HG03442 (cell line): ENCODE measurements around the gene ZSWIM6.

Experiments used
- ATAC-seq: cut with Tn5 transposase; IDR thresholded peaks from one replicate; pipeline ENCODE4 v1.9.1; 2021; ENCODE audit warnings: mild to moderate bottlenecking, moderate library complexity; ENCODE audit not compliant: unreplicated experiment

ZSWIM6 gene

DNA sequence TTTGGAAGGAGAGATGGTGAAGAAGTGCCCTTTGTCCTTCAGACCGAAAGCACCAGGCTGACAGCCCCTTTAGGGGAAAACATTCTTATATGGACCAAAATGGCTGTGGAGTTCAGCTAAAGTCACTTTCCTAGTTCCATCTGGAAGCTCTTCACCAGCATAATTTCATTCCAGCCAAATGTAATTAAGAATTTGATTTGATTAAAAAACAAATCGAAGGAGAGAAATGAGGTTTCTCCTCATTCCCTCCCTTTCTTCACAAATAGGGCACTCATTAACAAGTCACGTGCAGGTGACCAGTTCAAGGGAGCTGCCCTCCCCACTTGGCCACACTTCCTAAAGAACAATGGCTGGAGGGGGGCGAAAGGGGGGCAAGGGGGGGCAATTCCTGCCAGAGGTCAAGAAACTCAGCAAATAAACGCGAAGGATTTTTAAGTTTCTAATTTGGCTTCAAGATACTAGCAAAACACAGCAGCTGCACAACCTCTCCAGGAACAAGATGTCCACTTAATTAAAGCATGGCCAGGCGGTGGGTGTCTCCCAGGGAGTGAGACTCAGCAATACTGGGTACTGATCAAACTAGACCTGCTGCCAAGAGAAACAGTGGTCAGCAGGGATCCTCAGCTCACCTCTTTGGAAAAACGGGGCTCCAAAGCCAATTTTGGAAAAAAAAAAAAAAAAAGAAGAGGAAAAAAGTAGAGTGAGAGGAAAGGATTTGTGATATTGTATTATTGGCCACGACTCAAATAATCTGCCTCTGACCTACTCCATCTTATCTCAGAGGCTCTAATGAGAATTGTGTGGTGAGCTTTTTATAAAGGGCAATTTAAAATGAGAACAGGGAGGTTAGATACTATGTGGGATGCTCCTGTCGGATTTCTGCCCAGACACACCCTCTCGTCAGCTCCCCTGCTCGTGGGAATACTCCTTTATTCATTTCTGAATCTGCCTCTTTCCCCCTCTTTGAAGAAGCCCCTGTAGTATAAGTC, 254.3 kb downstream of the ZSWIM6 start:
- no peak for ATAC-seq

DNA sequence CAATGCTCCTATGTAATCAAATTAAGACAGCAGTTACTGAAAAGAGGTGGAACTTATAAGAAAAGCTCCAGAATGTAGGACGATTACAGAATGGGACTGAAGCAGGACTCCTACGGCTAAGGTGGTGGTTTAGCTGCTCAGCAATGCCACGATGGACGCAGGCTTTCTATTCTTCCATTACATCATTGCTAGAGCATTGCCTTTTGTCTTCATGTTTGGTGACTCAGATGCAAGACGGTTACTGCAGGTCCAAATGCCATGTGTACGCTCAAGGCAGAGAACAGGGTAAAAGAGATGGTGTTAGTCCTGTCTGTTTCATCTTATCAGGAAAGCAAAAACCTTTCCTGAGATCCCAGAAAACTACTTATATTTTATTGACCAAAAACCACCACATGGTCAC, 255.1 kb downstream of the ZSWIM6 start:
- no peak for ATAC-seq

DNA sequence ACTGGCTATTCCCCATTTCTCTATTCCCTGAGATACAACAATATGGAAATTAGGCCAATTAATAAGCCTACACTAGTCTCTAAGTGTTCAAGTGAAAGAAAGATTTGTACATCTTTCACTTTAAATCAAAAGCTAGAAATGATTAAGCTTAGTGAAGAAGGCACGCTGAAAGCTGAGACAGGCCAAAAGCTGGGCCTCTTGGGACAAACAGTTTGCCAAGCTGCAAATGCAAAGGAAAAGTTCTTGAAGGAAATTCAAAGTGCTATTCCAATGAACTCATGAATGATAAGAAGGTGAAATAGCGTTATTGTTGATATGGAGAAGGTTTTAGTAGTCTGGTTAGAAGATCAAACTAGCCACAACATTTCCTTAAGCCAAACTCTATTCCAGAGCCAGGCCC, 256.2 kb downstream of the ZSWIM6 start:
- ATAC-seq = no peak

DNA sequence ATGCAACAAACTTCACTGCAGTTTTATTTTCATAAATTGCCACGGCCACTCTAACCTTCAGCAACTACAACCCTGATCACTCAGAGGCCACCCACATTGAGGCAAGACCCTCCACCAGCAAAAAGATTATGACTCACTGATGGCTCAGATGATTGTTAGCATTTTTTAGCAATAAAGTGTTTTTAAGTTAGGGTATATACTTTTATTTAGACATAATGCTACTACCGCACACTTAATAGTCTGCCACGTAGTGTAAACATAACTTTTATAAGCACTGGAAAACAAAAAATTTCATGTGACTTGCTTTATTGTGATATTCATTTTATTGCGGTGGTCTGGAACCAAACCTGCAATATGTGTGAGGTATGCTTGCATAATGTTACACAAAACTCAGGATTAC, 257.9 kb downstream of the ZSWIM6 start:
- ATAC-seq = no peak

DNA sequence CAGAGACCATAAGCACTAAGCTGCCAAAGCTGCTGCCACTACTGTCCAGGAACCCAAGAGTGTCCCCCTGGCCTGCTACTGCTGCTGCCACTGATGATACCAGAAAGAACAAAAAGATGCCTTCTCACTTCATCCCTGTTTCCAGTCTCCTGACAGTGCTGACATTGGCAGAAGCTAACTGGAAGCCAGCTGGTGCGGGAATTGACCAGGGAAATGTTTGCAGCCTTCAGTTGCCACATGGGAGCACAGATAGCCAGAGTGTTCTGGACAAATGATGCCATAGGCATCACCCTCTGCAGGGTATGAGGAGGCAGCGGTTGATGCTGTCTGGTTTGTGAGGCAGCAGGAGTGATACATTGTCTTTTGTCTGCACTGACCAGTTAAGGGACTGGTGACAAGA, 258.4 kb downstream of the ZSWIM6 start:
- ATAC-seq = no peak

DNA sequence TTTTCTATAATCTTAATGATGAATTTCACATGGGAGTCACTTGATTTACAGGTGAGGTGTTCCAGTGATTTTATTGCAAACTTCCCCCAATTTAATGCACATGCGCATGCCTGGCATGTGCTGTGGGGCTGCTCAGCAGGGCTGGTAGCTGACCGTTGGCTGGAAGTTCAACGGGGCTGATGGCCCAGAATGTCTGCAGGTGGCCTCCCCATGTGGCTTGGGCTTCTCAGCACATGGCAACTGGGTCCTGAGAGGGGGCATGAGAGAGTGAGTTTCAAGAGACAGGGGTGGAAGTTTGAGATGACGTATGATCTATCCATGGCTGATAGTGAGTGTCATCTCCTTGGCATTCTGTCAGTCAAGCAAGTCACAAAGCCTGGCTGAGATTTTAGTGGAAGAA, 259.8 kb downstream of the ZSWIM6 start:
- ATAC-seq = no peak

DNA sequence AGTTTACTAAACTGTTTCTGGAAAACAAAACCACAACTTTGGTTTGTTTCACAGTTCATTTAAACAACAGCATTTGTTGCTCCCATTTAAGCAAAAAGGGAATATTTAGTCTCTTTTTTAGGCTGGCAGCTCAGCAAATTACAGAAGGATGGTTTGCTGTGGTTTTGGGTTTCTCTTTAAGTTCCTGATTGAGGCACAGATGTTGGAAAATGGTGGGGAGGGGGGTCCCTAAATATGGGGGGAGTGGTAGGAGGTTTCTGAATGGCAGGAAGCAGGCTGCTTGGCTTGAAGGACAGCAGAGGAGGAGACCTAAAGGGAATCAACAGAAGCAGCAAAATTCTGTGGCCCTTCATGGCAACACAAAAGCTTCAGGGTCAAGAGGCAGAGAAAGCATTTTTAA, 263.4 kb downstream of the ZSWIM6 start:
- ATAC-seq = no peak
